CD4-positive, alpha-beta T cell treated with Interleukin-15 for 4 hours (primary cell): ENCODE measurements around the gene GAB3.
"Not testable (repeated sequence)": the region's sequence is repeated elsewhere in the genome, so short reads cannot be mapped to it uniquely, and the experiment has no call there.

Source experiments
- DNase-seq: peaks from one replicate; pipeline ENCODE4 v3.0.0-alpha.2; 2020; ENCODE audit warnings: low spot score

The GAB3 gene

GRCh38 chrX:154655786-154656185 lies 95.1 kb downstream of the GAB3 start:
- no peak for DNase-seq

GRCh38 chrX:154655346-154655745 lies 95.5 kb downstream of the GAB3 start:
- no peak for DNase-seq

- DNase-seq = no peak
Observed at GRCh38 chrX:154654925-154655324, 96.0 kb downstream of the GAB3 start.

GRCh38 chrX:154654372-154654771 lies 96.5 kb downstream of the GAB3 start:
- no peak for DNase-seq

- not testable (repeated sequence) for DNase-seq
Observed at GRCh38 chrX:154653413-154653812, 97.5 kb downstream of the GAB3 start, which contains the start of gene CTAG2. Gene CTAG2, minus strand, starts transcription at chrX:154653579. Its CDS starts 64 bp downstream, at chrX:154653515.

GRCh38 chrX:154653048-154653401 lies 97.9 kb downstream of the GAB3 start:
- no peak for DNase-seq

- DNase-seq = no peak
Observed at GRCh38 chrX:154652311-154653047, 98.4 kb downstream of the GAB3 start.

GRCh38 chrX:154650221-154650510 lies 100.7 kb downstream of the GAB3 start:
- DNase-seq = no peak

- no peak for DNase-seq
Observed at GRCh38 chrX:154649503-154650220, 101.2 kb downstream of the GAB3 start.

- DNase-seq = no peak
Observed at GRCh38 chrX:154648931-154649330, 101.9 kb downstream of the GAB3 start.

GRCh38 chrX:154645745-154646378 lies 105.0 kb downstream of the GAB3 start:
- not testable (repeated sequence) for DNase-seq

- not testable (repeated sequence) for DNase-seq
Observed at GRCh38 chrX:154643708-154644107, 107.2 kb downstream of the GAB3 start.

- DNase-seq = not testable (repeated sequence)
Observed at GRCh38 chrX:154641740-154642139, 109.1 kb downstream of the GAB3 start.

- DNase-seq = not testable (repeated sequence)
Observed at GRCh38 chrX:154633661-154634060, 117.2 kb downstream of the GAB3 start.

- not testable (repeated sequence) for DNase-seq
Observed at GRCh38 chrX:154630949-154631348, 119.9 kb downstream of the GAB3 start.

GRCh38 chrX:154628960-154629359 lies 121.9 kb downstream of the GAB3 start:
- not testable (repeated sequence) for DNase-seq
